ENCODE data around the gene SEMG1. TPM values are rescaled to one million over a fixed set of nuclear protein-coding genes. Genes with fewer than 3 reads are reported as not detected.

The SEMG1 gene
- total and polyA plus RNA-seq, 2 of the 8 experiments (the other 6 are each of a cell fraction or from before 2014, with no cell fraction given), result 3.0 to 5.8 TPM

DNA sequence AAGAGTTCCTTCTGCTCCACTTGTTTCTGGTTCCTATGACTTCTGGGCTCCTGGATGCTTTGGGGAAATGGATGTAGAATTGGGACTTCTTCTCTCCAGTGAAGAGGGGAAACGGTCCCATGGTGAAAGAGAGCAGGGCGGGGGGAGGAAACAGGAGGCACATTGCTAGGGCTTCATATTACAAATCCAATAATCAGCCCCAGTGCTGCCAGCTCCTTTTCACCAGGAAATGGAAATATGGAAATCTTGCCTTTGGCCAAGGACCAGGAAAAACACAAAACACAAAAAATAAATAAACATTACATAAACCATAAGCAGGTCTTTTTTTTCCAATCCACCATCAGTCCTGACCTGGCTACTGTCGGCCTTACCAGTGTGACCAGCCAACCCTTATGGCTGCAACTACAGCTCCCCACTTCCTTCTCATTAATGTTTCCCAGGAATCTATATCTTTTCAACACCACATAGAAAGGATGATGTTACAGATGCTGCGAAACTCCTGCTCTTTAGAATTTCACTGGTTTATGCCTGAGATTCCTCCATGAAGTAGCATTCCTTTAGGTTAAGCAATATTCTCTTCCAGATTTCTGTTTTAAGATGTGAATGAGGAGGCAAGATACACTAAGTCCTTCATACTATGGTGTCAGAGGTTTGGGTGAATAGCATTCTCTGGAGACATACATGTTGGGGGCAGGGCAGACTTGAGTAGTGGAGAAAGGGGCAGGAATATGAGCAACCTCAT is 30.1 kb upstream of the SEMG1 start (continued):
- TF ChIP-seq SIN3A (conservative IDR thresholded peaks at IDR 0.05 in 1 of 2, IDR thresholded peaks at IDR 0.05 in 1 of 2; ENCODE audit: low read depth in 1 of 2, low read length in 2 of 2) (no peak), CBX5 (IDR thresholded peaks at IDR 0.05; ENCODE audit: low read depth, low read length) (no peak)

Measured in H1 (cell line).